ENCODE measurements around the gene TMEM190.
A peak's percentile ranks its signal among the peaks of the same experiment; 100 is the strongest.

The TMEM190 gene

DNA sequence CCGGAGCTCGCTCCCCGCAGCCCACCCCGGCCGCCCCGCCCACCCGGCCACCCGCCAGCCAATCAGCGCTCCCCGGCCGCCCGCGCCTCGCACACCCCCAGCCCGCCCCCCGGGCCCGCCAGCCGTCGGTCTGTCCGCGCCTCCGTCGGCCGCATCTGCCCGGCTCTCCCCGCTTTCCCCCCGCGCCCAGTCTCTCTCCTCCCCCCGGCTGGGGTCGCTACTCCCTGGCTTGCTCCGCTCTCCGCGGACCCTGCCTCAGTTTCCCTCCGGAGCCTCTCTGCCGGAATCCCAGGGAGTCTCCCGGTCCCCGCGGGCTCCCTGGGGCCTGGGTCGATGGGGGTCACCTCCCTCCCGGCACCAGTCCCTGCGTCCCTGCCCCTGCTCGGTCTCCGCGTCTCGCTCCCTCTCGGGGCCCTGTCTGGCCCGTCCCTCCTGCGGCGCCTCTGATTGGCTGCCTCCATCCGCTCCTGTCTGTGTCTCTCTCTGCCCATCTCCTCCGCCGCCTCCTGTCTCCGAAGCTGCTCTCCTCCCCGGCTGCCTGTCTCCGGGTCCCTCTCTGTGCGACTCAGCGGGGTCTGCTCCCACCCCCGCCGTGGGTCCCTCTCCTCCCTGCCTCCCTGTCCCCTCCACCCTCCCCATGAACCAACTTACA lies 6.8 kb upstream of the TMEM190 start:
- no peak for DNase-seq (ENCODE audit: low read depth, low spot score)
- H3K27ac ChIP-seq = peak overlapping the region; percentile 42

DNA sequence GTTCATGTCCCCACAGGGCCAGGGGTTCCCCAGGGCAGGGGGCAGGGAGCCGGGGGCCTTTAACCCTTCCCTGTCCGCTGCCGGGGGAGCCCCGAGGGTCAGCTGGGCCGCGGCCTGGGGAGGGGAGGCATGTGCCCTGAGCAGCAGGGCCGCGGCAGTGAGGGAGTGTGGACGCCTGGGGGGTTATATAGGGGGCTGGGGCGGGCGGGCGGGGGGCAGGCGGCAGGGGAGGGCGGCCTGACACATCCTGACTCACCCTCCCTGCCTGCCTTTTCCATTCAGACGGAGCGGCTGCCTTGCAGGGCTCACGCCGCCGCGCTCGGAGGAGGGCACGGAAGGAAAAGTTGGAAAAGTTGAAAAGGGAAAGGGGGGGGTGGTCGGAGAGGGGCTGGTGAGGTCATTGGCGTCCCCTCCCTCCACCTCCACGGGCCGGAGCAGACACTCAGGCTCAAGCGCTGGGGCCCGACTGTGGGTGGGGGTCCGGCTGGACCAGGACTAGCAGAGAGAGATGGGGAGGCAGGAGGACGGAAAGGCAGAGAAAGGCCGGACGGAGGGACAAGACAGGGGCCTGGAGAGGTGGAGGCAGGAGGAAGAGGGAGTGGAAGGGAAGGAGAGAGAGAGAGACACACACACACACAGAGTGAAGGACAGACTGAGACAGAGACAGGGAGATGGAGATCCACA lies 6.2 kb upstream of the TMEM190 start, which contains the start of gene IL11:
Gene IL11 (minus strand): TSS at position 159 of the 684 bp plus-strand sequence. CDS start 153 bp downstream, at position 6.
- DNase-seq (ENCODE audit: low read depth, low spot score) = no peak
- H3K27ac ChIP-seq = peak within 1 kb of the TSS; percentile 42

DNA sequence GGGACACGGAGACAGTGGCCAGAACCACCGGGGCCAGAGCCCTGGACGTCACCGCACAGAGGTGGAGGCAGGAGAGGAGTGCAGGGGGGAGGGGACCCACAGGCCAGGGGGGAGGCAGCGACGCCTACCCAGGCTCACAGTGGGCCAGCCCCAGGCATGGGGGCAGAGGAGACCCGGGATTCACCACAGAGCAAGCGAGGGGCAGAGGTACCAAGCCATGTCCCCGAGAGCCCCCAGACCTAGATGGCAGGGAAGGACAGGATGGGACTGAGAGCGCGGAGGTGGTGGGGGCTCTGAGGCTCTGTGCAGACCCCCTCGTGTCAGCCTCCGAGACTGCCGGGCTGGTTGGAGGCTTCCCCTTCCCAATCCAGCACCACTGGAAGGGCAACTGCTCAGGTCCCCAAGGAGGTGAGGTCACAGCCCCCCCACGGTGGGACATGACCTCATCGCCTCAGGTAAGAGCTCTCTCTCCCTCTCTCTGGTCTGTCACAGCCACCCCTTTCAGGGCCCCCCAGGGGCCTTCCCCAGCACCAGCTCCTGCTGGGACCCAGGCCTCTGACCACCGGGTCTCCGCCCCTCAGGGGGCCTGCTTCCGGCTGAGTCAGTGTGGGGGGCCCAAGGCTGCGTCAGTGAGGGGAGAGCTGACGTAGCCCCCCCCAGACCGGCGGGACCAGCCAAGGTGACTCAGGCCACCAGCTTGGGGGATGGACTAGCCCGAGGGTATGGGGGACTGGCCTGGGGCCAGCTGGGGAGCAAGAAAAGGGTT lies 4.1 kb upstream of the TMEM190 start:
- H3K27ac ChIP-seq = no peak overlapping the region
- DNase-seq (ENCODE audit: low read depth, low spot score) = no peak

DNA sequence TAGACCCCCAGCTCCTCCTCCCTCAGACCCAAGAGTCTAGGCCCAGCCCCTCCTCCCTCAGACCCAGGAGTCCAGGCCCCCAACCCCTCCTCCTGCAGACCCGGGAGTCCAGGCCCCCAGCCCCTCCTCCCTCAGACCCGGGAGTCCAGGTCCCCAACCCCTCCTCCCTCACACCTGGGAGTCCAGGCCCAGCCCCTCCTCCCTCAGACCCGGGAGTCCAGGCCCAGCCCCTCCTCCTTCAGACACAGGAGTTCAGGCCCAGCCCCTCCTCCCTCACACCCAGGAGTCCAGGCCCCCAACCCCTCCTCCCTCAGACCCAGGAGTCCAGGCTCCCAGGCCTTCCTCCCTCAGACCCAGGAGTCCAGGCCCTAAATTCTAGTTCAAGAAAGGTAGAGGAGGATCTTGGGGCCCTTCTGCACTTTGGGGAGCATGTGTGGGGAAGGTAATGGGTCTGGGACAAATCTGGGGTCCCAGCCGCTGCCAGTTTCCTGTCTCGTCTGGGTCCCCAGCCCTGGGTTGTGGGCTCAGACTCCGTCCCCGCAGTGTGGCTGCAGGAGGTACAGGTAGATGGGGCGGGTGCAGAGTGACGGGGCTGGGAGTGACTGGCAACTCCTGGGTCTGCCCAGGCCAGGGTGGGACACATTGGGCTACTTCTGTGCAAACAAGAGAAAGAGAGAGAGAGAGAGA lies 3.2 kb upstream of the TMEM190 start:
- no peak overlapping the region for H3K27ac ChIP-seq
- no peak for DNase-seq (ENCODE audit: low read depth, low spot score)

DNA sequence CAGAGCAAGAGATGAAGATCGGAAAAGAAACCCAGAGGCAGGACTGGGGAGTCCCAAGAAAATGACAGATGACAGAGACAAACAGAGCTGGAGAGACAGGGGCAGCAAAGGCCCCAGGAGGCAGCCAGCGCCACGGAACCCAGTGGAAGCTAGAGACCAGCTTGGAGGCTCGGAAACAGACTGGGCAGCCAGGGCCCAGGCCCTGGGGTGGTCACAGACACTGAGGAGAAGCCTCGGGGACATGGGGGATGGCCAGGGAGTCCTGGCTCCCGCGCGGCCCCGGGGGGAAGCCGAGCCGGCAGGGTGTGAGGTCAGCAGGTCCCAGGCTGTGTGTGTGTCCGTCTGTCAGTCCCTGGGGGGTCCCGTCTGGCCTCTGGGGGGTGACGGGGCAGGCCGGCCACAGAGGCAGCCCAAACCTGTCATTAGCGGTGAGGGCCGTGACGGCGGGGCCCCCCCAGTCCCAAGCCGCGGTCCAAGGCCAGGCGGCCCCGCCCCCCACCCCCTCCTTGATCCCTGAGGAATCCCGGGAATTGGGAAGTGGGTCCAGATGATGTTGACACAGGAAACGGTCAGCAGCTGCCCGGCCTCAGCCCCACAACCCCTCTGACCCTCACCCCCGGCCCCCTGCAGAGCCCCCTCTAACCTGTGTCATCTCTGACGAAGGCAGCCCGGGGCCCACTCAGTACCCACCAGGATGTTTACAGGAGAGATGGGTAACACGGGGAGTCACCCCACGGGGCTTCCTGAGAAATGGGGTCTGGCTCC lies 2.5 kb upstream of the TMEM190 start:
- no peak for DNase-seq (ENCODE audit: low read depth, low spot score)
- H3K27ac ChIP-seq = no peak overlapping the region

DNA sequence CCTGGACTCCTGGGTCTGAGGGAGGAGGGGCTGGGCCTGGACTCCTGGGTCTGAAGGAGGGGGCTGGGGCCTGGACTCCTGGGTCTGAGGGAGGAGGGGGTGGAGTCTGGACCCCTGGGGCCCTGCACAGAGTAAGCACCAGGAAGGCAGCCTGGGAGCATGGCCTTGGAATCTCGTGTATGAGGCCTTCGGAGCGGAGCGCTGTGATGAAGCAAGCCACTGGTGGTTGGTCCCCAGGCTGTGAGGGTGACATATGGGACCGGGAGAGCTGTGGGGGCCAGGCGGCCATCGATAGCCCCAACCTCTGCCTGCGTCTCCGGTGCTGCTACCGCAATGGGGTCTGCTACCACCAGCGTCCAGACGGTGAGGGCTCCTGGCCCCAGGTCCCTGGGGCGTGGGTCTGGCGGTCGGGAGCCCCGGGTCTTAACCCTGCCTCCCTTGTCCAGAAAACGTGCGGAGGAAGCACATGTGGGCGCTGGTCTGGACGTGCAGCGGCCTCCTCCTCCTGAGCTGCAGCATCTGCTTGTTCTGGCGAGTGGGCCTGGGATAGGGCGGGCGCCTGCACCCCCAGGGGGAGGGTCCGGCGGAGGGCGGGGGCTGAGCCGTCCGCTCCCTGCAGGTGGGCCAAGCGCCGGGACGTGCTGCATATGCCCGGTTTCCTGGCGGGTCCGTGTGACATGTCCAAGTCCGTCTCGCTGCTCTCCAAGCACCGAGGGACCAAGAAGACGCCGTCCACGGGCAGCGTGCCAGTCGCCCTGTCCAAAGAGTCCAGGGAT lies 918 bp downstream of the TMEM190 start:
- DNase-seq (ENCODE audit: low read depth, low spot score) = no peak
- no peak overlapping the region for H3K27ac ChIP-seq

DNA sequence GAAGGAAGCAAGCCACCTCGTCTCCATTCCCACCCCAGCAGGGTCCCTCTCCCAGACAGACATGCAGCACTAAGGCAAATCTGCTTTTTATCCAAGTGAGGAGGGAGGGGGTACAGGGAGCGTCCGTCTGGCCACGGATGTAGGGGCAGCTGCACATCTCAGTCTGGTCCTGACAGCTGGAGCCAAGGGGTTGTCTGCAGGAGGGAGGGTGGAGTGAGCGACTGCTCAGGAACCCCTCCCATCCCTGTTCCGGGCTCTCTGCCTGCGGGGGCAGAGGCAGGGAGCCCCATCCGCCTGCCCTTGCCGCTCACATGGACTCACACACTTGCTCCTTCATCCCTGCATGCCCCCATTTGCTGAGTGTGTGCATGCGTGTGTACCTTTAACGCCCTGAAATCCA lies 2.5 kb downstream of the TMEM190 start:
- no peak overlapping the region for H3K27ac ChIP-seq
- no peak for DNase-seq (ENCODE audit: low read depth, low spot score)

DNA sequence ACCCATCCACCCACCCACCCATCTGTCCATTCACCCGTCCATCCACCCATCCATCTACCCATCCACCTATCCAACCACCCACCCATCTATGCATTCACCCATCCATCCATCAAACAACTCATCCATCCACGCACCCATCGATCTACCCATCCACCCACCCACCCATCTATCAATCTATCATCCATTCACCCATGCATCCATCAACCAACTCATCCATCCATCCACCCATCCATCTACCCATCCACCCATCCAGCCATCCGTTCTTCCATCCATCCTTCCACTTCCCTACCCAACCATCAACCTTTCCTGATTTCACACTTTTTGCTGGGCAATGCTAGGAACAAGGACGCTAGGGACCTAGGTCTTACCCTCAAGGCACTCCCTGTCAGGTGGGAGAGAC lies 5.4 kb downstream of the TMEM190 start:
- DNase-seq (ENCODE audit: low read depth, low spot score) = no peak
- no peak overlapping the region for H3K27ac ChIP-seq

DNA sequence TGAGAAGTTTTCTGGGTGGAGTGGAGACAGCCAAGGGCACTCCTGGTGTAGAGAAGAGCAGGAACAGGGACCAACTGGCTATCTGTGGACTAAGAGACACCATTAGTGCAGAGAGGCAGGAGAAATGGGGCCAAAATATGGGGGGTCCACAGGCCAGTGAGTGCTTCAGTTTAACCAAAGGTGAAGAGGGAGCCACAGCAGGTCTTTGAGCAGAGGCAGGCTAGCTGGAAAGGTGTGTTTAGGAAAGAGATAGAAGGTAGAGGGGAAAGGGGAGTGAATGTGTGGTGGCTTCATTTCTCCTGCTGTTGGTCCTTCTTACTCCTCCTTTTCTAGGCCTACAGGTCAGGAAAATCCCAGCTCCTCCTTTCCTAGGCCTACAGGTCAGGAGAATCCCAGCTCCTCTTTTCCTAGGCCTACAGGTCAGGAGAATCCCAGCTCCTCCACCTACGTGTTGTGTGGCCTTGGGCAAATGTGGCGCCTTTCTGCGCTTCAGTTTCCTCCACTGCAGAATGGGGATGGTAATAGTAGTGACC lies 6.0 kb downstream of the TMEM190 start:
- no peak overlapping the region for H3K27ac ChIP-seq
- DNase-seq (ENCODE audit: low read depth, low spot score) = no peak

DNA sequence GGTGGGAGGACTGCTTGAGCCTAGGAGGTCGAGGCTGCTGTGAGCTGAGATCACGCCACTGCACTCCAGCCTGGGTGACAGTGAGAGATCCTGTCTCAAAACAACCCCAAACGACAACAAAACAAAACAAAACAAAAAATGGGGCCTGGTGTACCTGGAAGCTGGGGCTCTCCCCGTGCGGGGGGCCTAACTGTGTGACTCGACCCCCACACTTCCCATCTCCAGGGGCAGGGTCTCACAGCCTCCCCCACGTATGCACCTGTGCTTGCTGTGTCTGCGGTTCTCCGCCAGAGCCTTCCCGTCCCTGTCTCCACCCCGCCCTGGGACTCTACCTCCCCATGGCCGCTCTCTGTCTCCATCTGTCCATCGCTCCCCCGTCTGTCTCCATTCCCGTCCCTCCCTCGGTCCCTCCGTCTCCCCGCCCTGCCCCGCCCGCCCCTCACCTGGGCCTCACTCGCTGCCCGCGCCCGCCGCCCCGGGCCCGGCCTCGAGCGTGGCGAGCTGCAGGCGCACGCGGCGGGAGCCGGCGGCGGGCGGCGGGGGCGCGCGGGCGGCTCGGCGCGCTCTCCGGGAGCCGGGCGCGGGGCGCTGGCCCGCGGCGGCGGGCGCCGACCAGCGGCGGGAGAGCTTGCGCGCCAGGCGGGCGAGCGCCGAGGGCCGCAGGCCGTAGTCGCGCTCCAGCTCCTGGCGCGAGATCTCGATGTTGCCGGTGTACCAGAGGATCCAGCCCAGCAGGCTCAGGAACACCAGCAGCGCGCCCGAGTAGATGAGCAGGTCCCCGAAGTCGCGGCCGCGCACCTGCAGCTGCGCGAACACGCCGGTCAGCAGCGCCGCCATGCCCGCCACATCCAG lies 6.9 kb downstream of the TMEM190 start:
- DNase-seq (ENCODE audit: low read depth, low spot score) = peak; percentile 48
- peak overlapping the region; percentile 93 for H3K27ac ChIP-seq

DNA sequence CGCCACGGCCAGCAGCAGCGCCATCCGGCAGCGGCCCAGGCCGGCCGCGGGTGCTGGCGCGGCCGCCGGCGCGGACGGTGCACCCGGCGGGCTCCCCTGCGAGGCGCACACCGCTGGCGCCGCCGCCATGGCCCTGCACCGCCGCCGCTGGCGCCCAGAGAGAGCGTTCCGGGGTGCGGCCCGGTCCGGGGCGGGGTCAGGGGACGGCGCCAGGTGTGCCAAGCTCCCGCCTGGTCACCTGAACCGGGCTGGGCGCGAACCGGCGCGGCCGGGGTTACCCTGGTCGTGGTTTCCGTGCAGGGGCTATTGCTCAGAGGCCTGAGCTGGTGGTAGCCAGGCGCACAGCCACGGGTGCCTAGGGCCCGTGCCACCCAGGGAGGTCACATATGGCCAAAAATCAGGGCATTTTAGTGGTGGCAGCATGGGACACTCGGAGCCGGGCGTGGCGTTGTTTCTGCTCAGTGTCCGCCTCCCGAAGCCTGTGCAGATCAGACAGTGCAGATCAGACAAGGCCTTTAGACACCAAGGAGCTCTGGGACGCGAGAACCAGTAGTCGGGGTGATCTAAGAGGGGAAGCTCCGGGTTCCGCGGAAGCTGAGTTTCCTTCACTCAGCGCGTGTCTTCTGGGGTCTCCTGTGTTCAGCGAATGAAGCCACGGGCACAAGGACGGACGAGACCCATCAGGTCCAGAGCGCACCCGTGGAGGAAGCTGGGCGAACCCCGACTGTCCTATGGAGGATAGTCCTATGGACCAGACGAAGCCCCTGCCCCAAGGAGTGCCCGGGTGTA lies 7.7 kb downstream of the TMEM190 start, which contains the start of gene TMEM238:
Gene TMEM238 (minus strand): TSS at position 162 of the 789 bp plus-strand sequence. CDS start 33 bp downstream, at position 129.
- no peak for DNase-seq (ENCODE audit: low read depth, low spot score)
- peak within 1 kb of the TSS; percentile 93 for H3K27ac ChIP-seq

DNA sequence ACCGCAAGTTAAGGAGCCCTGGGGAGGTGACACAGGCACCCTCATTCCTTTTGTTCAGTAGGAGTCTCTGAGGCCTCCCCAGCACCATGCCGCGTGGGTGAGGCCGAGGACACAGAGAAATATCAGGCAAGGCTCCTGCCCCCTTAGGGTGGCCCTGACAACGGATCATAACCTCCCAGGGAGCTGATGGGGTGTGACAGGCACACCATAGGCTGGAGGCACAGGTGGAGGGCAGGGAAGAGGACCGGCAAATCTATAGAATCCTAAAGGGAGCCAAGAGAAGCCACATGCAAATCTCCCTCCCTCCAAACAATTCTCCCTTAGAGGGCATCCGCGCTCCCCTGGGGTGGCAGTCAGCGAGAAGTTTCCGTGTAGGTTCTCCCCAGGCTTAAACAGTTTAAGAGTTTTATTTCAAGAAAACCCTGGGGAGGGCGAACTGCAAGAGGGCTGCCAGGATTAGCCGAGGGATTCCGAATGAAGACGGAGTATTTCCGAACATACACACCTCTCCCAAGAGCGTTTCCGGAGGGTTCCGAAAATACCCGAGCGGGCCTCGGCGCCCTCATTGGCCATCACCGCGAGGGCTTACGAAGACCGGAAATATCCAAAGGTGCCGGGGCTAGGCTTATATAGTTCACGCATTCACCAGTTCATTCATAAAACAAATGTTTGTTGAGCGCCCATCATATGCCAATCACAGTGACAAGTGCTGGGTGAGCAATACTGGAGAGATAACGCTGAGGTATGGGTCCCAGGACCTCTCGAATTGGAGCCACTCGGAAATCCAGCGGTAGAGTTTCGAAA lies 8.5 kb downstream of the TMEM190 start:
- peak; percentile 74 for DNase-seq (ENCODE audit: low read depth, low spot score)
- H3K27ac ChIP-seq = peak overlapping the region; percentile 93

DNA sequence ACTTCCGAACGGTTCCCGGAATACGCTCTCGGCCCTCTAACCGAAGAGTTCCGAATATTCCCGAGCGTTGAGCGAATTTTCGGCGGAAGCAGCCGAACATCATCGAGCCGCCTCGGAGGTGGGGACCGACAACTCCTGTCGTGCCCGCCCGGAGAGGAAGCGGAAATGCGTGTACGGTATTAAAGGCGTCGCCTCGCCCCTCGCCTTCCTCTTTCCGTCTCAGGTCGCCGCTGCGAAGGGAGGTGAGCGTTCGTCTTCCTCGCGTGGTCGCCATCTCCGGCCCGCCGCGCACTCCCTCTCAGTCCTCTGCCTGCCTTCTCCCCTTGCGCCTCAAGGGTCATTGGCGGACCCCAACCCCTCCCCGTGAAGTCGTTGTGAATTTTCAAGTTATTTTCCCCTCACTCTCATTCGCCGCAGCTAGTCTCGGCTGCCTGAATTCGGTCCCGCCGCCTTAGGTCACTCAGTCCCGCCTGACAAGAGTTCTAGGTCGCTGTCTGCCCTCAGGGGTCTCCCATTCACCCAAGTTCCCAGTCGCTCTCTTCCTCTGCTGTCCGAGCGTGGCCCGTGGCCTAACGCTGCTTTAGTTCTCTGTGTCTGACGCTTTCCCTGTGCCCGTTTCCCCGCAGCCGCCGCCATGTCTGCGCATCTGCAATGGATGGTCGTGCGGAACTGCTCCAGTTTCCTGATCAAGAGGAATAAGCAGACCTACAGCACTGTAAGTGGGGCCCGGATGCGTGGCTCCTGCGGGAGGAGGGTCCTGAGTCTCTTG lies 9.3 kb downstream of the TMEM190 start, which contains the start of gene RPL28:
Gene RPL28 (plus strand): TSS at position 209 of the 769 bp plus-strand sequence. CDS start 426 bp downstream, at position 635.
- peak; percentile 87 for DNase-seq (ENCODE audit: low read depth, low spot score)

DNA sequence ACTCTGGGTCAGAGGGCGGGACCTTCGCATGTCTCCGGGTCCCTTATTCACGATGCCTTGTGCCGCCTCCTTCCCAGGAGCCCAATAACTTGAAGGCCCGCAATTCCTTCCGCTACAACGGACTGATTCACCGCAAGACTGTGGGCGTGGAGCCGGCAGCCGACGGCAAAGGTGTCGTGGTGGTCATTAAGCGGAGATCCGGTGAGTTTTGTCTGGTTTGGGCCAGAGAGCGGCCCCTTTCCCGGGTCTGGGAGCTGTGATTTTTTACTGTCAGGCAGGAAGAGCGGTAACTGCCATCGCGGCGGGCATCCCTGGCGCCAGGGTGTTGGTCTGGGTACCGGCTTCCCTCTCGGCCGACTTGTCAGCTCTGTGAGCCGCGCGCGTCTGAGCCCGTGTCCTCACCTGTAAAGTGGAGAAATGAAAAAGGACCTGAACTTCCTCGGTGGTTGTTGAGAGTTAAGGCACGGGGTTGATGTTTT lies 9.9 kb downstream of the TMEM190 start:
- no peak for DNase-seq (ENCODE audit: low read depth, low spot score)
- peak overlapping the region; percentile 93 for H3K27ac ChIP-seq

More for the DNA sequence above, 9.3 kb downstream of the TMEM190 start, which contains the start of gene RPL28:
- H3K27ac ChIP-seq = peak within 1 kb of the TSS; percentile 93

Data from epithelial cell of prostate (primary cell).